ENCODE results near the gene MYADML2. TPM values are rescaled to one million over a fixed set of nuclear protein-coding genes. Genes with fewer than 3 reads are reported as not detected.

Gene MYADML2
- total and polyA plus RNA-seq, 4 donors: 0.44 to 2.9 (median 2.1) TPM

- DNase-seq (ENCODE audit: low read depth in 4 of 6, low spot score in 6 of 6): no peak
- no peaks in the 10 kb centered on the region for H3K27me3 ChIP-seq (ENCODE audit: control insufficient read depth, insufficient read depth, low read length)
- peaks cover 24% of the 10 kb centered on the region for H3K4me1 ChIP-seq (ENCODE audit: control insufficient read depth, insufficient read depth, low read length)
- no peak overlapping the region for H3K4me3 ChIP-seq (ENCODE audit: low read depth, low read length)
- peaks cover 42% of the 10 kb centered on the region for H3K36me3 ChIP-seq (ENCODE audit: control insufficient read depth, insufficient read depth, low read length)
- no peak overlapping the region for H3K27ac ChIP-seq (ENCODE audit: low read depth, low read length)
- 87% methylated on average over 21 of the region's 27 CpGs for WGBS (ENCODE audit: insufficient coverage)
- no peaks in the 10 kb centered on the region for H3K9me3 ChIP-seq (ENCODE audit: control insufficient read depth, insufficient read depth, low read length)
These were observed 31.7 kb upstream of the MYADML2 start for GRCh38 chr17:81978524-81979298.

GRCh38 chr17:81977211-81977808 is 30.3 kb upstream of the MYADML2 start, which contains the start of gene ASPSCR1:
Gene ASPSCR1, plus strand, starts transcription at chr17:81977629. Its CDS starts 18 bp downstream, at chr17:81977647.
- Histone ChIP-seq H3K4me1 (ENCODE audit: control insufficient read depth, insufficient read depth, low read length) (peaks cover 24% of the 10 kb centered on the region), H3K36me3 (ENCODE audit: control insufficient read depth, insufficient read depth, low read length) (peaks cover 28% of the 10 kb centered on the region), H3K9me3 (ENCODE audit: control insufficient read depth, insufficient read depth, low read length) (no peaks in the 10 kb centered on the region), H3K27me3 (ENCODE audit: control insufficient read depth, insufficient read depth, low read length) (no peaks in the 10 kb centered on the region), H3K4me3 (ENCODE audit: low read depth, low read length) (peak within 1 kb of the TSS; percentile 64), H3K27ac (ENCODE audit: low read depth, low read length) (peak within 1 kb of the TSS; percentile 33)
- peak; percentile 67 to 97 (median 88) for DNase-seq (ENCODE audit: low read depth in 4 of 6, low spot score in 6 of 6)
- 0% methylated on average over 76 of the region's 76 CpGs for WGBS (ENCODE audit: insufficient coverage)

- Histone ChIP-seq H3K4me3 (ENCODE audit: low read depth, low read length) (peak overlapping the region; percentile 60), H3K36me3 (ENCODE audit: control insufficient read depth, insufficient read depth, low read length) (peaks cover 24% of the 10 kb centered on the region), H3K4me1 (ENCODE audit: control insufficient read depth, insufficient read depth, low read length) (peaks cover 24% of the 10 kb centered on the region), H3K27me3 (ENCODE audit: control insufficient read depth, insufficient read depth, low read length) (no peaks in the 10 kb centered on the region), H3K9me3 (ENCODE audit: control insufficient read depth, insufficient read depth, low read length) (no peaks in the 10 kb centered on the region), H3K27ac (ENCODE audit: low read depth, low read length) (no peak overlapping the region)
- DNase-seq (ENCODE audit: low read depth in 4 of 6, low spot score in 6 of 6): no peak
- WGBS (ENCODE audit: insufficient coverage): 24% methylated on average over 30 of the region's 30 CpGs
These were observed 29.5 kb upstream of the MYADML2 start for GRCh38 chr17:81976332-81977210.

- no peak for DNase-seq (ENCODE audit: low read depth in 4 of 6, low spot score in 6 of 6)
- H3K27me3 ChIP-seq (ENCODE audit: control insufficient read depth, insufficient read depth, low read length): no peaks in the 10 kb centered on the region
- H3K4me3 ChIP-seq (ENCODE audit: low read depth, low read length): no peak overlapping the region
- H3K4me1 ChIP-seq (ENCODE audit: control insufficient read depth, insufficient read depth, low read length): peaks cover 20% of the 10 kb centered on the region
- no peak overlapping the region for H3K27ac ChIP-seq (ENCODE audit: low read depth, low read length)
- peaks cover under 1% of the 10 kb centered on the region for H3K36me3 ChIP-seq (ENCODE audit: control insufficient read depth, insufficient read depth, low read length)
- no peaks in the 10 kb centered on the region for H3K9me3 ChIP-seq (ENCODE audit: control insufficient read depth, insufficient read depth, low read length)
These were observed 26.4 kb upstream of the MYADML2 start for GRCh38 chr17:81973432-81973831.

- Histone ChIP-seq H3K4me1 (ENCODE audit: control insufficient read depth, insufficient read depth, low read length) (peaks cover 27% of the 10 kb centered on the region), H3K27ac (ENCODE audit: low read depth, low read length) (no peak overlapping the region), H3K27me3 (ENCODE audit: control insufficient read depth, insufficient read depth, low read length) (peaks cover 5% of the 10 kb centered on the region), H3K4me3 (ENCODE audit: low read depth, low read length) (no peak overlapping the region), H3K36me3 (ENCODE audit: control insufficient read depth, insufficient read depth, low read length) (no peaks in the 10 kb centered on the region), H3K9me3 (ENCODE audit: control insufficient read depth, insufficient read depth, low read length) (no peaks in the 10 kb centered on the region)
- no peak for DNase-seq (ENCODE audit: low read depth in 4 of 6, low spot score in 6 of 6)
- 92% methylated on average over 11 of the region's 12 CpGs for WGBS (ENCODE audit: insufficient coverage)
These were observed 22.1 kb upstream of the MYADML2 start for GRCh38 chr17:81968850-81969812.

GRCh38 chr17:81968396-81968745 is 21.3 kb upstream of the MYADML2 start:
- H3K4me1 ChIP-seq (ENCODE audit: control insufficient read depth, insufficient read depth, low read length): peaks cover 27% of the 10 kb centered on the region
- H3K4me3 ChIP-seq (ENCODE audit: low read depth, low read length): no peak overlapping the region
- peak overlapping the region; percentile 15 for H3K27ac ChIP-seq (ENCODE audit: low read depth, low read length)
- H3K27me3 ChIP-seq (ENCODE audit: control insufficient read depth, insufficient read depth, low read length): peaks cover 11% of the 10 kb centered on the region
- no peak for DNase-seq (ENCODE audit: low read depth in 4 of 6, low spot score in 6 of 6)
- no peaks in the 10 kb centered on the region for H3K9me3 ChIP-seq (ENCODE audit: control insufficient read depth, insufficient read depth, low read length)
- no peaks in the 10 kb centered on the region for H3K36me3 ChIP-seq (ENCODE audit: control insufficient read depth, insufficient read depth, low read length)
- 69% methylated on average over 3 of the region's 7 CpGs for WGBS (ENCODE audit: insufficient coverage)

- Histone ChIP-seq H3K4me1 (ENCODE audit: control insufficient read depth, insufficient read depth, low read length) (peaks cover 27% of the 10 kb centered on the region), H3K27me3 (ENCODE audit: control insufficient read depth, insufficient read depth, low read length) (peaks cover 15% of the 10 kb centered on the region), H3K27ac (ENCODE audit: low read depth, low read length) (peak overlapping the region; percentile 15), H3K4me3 (ENCODE audit: low read depth, low read length) (peak overlapping the region; percentile 16), H3K36me3 (ENCODE audit: control insufficient read depth, insufficient read depth, low read length) (no peaks in the 10 kb centered on the region), H3K9me3 (ENCODE audit: control insufficient read depth, insufficient read depth, low read length) (no peaks in the 10 kb centered on the region)
- DNase-seq (ENCODE audit: low read depth in 4 of 6, low spot score in 6 of 6): peak in 3 of 6 donors; percentile 42 to 84 (median 75)
- WGBS (ENCODE audit: insufficient coverage): 19% methylated on average over 32 of the region's 36 CpGs
These were observed 20.7 kb upstream of the MYADML2 start for GRCh38 chr17:81967533-81968395.

- DNase-seq (ENCODE audit: low read depth in 4 of 6, low spot score in 6 of 6): peak in 1 of 6 donors; percentile 16
- Histone ChIP-seq H3K27me3 (ENCODE audit: control insufficient read depth, insufficient read depth, low read length) (peaks cover 21% of the 10 kb centered on the region), H3K9me3 (ENCODE audit: control insufficient read depth, insufficient read depth, low read length) (no peaks in the 10 kb centered on the region), H3K4me3 (ENCODE audit: low read depth, low read length) (no peak overlapping the region), H3K27ac (ENCODE audit: low read depth, low read length) (peak overlapping the region; percentile 25), H3K4me1 (ENCODE audit: control insufficient read depth, insufficient read depth, low read length) (peaks cover 27% of the 10 kb centered on the region), H3K36me3 (ENCODE audit: control insufficient read depth, insufficient read depth, low read length) (no peaks in the 10 kb centered on the region)
- WGBS (ENCODE audit: insufficient coverage): 53% methylated on average over 5 of the region's 5 CpGs
These were observed 20.2 kb upstream of the MYADML2 start for GRCh38 chr17:81967244-81967532.
